ENCODE results near the gene THAP7. TPM values are rescaled to one million over a fixed set of nuclear protein-coding genes. Genes with fewer than 3 reads are reported as not detected.
"Not testable (repeated sequence)": the region's sequence is repeated elsewhere in the genome, so short reads cannot be mapped to it uniquely, and the experiment has no call there.

The THAP7 gene
- 16.0 TPM for polyA plus RNA-seq (2013, experiment 1 of 2; ENCODE audit: insufficient read length)
- 12.2 TPM for polyA plus RNA-seq (2013, experiment 2 of 2; ENCODE audit: insufficient read length)

- DNase-seq = peak; percentile 95
These were observed at the start of gene THAP7 for GRCh38 chr22:21001601-21002325. Gene THAP7, minus strand, starts transcription at chr22:21002118. Its CDS starts 207 bp downstream, at chr22:21001911.

GRCh38 chr22:21051145-21051830 lies 49.4 kb upstream of the THAP7 start:
- DNase-seq = no peak

DNA sequence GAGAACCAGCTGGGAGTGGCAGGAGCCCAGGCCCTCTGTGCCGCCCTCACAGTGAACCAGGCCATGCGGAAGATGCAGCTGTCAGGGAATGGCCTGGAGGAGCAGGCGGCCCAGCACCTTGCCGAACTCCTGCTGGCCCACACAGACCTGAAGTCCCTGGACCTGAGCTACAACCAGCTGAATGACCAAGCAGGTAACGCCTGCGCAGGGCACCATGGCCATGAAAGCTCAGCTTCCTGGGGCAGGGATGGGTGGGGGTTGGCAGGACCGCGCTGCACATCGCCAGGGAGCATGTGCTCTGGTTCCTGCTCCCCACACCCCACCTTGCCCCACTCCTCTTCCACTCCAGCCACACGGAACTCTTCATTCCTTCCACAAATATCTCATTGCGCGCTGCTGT lies 47.0 kb upstream of the THAP7 start:
- DNase-seq = not testable (repeated sequence)

GRCh38 chr22:21048448-21048847 lies 46.5 kb upstream of the THAP7 start:
- DNase-seq = not testable (repeated sequence)

DNA sequence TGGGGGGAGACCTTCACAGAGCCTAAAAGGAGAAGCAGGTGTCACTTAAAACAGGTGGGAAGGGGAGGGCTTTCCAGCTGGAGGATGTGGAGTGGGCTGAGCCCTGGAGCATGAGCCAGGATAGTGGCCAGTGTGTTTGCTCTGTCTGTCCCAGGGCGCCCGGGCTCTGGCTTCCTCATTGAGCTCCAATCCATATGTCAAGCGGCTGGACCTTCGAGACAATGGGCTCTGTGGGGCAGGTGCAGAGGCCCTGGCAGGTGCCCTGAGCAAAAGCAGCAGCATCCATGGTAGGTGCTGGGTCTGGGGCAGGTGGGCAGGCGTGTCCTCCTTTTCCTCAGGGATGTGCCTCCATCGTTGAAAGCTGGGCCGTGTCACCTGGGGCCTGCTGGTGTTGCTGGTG lies 45.8 kb upstream of the THAP7 start:
- no peak for DNase-seq

DNA sequence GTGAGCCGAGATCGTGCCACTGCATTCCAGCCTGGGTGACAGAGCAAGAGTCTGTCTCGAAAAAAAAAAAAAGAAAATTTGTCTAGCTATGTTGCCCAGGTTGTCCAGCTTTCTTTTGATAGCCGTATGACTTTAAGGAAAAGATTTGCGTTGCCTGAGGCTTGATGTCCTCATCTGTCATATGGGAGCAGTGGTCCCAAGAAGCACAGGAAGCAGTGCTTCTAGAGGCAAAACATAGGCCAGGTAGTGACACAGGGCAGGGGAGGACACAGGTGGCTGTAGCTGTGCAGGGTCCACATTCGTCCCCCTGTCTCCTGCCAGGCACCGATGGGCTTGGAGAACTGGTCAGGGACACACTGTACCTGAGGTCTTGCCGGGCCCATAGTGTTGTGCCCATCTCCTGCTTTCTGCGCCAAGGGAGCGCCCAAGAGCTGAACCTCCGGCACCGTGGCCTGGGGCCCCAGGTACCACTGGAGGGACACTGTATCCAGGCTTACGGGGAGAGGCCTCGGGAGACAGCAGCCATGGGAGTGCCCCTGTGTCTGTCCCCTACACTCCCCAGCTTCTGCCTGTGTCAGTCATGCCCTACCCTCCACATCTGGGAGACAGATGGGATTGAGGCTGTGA lies 45.2 kb upstream of the THAP7 start:
- DNase-seq = no peak

DNA sequence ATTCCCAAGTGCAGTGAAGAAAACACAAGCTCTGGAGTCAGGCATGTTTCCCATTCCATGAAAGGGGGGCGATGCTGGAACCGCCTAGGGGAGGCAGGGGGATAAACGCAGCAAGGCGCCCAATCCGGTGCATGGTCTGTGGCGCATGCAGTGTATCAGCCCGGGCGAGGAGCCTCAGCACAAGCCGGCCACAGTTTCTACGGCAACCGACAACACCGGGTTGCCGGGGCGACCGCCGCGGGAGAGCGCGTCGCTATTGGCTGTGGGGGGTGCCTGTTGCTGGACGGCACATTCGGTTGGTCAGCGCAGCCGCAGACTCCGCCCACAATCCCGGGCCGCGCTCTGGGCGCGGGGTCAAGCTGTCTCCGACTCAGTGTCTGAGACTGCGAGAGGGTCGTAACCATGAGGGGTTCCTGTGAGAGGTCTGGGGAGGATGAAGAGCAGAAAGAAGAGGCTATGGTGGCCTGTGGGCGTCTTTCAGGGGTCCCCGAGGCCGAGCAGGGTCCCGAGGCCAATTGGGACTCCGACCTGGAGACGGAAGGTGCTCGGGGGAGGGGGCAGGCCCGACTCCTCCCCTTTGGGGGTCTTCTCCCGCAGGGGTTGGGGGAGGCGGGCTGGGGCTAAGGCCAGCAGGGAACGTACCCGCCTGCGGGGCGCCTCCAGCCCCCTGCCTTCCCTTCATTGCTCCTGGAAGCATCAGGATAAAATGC lies 43.8 kb upstream of the THAP7 start, which contains the start of gene LRRC74B:
Gene LRRC74B (plus strand): TSS at position 362 of the 710 bp plus-strand sequence. CDS start 41 bp downstream, at position 403.
- peak; percentile 92 for DNase-seq

DNA sequence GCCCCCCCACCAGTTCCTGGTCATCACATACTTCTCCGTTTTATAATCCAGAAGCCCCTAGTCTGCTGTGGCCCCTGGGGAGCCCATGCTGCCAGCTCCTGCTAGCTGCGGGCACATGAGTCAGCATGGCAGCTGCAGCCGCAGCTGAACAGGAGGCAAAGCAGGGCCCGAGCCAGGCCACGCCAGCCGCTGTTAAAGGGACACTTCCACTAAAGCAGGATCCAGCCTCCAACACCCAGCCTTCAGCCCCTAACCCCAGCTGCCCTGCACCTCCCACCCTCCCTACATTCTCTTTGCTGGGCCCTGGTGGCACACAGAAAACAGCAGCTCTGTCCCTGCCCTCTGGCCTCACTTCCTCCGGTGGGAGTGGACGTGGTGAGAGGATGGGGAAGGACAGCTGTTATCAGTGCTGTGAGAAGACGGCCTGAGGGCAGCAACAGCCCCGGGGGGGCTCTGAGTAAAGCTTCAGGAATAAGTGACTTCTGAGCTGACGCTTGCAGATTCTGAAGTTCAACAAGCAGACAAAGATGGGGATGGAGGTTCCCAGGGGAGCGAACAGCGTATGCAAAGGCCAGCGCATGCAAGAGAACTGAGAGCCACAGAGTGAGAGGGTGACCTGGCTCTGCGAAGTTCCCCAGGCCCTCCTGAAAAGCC lies 43.1 kb upstream of the THAP7 start:
- DNase-seq = peak; percentile 94

GRCh38 chr22:21043860-21044535 lies 42.1 kb upstream of the THAP7 start:
- DNase-seq = no peak

GRCh38 chr22:21042978-21043859 lies 41.3 kb upstream of the THAP7 start:
- DNase-seq = peak; percentile 56

DNA sequence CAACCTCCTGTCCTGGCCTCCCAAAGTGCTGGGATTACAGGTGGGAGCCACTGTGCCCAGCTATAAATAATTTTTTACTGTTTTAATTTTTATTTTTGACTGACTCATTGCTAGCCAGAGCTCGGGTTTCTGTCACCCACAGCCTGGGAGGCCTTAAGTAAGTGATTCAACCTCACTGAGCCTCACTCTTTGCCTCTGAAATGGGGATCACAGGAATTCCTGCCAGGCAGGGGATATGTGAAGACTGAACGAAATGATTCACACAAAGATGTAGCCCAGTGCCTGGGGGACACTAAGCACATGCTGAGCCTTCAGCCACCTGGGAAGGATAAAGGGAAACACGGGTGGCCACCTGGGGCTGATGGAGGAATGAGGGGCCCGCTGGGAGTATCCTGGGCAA lies 40.0 kb upstream of the THAP7 start:
- peak; percentile 86 for DNase-seq

DNA sequence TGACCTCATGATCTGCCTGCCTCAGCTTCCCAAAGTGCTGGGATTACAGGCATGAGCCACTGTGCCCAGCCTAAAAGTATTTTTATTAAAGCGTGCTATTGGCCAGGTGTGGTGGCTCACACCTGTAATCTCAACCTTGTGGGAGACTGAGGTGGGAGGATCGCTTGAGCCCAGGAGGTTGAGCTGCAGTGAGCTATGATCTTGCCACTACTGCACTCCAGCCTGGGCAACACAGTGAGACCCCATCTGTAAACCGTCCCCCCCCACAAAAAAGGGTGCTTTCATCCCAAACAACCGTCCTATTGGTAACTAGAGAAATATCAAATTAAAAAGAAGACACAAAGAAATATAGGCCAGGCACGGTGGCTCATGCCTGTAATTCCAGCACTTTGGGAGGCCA lies 37.2 kb upstream of the THAP7 start:
- not testable (repeated sequence) for DNase-seq

DNA sequence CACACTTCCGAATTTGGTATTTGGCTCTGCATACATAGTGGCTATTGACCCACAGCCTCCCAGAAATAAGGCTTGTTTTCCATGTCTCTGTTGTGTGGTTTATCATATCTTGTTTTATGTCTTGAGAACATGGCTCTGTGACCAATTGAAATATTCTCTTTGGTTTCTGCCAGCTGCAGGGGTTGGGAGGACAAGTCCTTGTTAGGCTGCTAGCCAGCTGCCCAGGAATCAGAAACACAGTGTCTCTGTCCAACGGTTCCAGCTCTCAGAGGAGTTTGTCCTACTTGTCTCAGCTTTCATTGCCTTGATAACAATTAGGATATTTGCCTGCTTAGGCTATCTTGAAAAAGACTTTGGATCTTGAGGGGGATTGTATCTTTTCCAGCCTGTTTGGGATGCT lies 36.5 kb upstream of the THAP7 start:
- no peak for DNase-seq

DNA sequence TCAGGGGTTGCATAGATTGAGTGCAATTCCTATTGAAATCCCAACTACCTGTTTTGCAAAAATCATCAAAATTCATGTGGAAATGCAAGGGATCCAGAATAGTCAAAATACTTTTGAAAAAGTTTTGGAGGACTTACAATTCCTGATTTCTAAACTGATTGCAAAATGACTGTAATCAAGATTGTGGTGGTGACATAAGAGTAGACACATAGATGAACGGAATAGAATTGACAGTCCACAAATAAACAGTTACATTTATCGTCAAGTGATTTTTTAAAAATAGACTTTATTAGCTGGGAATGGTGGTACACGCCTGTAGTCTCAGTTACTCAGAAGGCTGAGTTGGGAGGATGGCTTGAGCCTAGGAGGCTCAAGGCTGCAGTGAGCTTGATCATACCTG lies 33.1 kb upstream of the THAP7 start:
- no peak for DNase-seq

GRCh38 chr22:21033895-21034294 lies 32.0 kb upstream of the THAP7 start:
- no peak for DNase-seq

DNA sequence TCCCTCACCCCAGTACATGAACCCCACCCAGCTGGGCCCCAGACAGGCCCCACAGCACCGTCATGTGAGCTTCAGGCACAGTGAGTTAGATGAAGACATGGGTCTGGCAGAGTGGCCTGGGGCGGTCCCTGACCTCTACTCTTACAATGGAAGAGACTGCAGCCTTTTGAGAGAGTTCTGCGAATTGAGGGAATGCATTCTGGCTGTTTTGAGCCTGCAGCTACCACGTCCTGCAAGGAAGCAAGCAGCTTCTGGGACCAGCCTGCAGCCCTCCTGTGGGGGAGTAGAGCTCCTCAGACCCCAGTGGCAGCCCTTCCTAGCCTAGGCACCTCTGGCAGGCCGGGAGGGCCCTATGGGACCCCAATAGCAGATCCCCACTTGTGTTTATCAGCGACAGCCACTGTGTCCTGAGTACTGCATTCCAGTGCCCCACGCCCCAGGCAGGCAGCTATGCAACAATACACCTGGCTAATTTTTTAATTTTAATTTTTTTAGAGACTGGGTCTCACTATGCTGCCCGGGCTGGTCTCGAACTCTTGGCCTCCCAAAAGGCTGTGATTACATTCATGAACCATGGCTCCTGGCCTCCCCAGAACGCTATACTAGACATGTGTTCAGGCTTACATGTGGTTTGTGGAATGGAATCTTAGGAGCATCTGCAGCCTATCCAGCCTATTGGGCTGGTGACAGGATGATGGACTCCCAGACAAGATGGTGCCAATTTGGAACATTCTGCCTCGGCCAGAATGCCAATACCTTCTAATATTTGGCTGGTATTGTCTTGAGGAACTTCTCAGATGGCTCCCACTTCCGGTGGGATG lies 31.2 kb upstream of the THAP7 start:
- no peak for DNase-seq

DNA sequence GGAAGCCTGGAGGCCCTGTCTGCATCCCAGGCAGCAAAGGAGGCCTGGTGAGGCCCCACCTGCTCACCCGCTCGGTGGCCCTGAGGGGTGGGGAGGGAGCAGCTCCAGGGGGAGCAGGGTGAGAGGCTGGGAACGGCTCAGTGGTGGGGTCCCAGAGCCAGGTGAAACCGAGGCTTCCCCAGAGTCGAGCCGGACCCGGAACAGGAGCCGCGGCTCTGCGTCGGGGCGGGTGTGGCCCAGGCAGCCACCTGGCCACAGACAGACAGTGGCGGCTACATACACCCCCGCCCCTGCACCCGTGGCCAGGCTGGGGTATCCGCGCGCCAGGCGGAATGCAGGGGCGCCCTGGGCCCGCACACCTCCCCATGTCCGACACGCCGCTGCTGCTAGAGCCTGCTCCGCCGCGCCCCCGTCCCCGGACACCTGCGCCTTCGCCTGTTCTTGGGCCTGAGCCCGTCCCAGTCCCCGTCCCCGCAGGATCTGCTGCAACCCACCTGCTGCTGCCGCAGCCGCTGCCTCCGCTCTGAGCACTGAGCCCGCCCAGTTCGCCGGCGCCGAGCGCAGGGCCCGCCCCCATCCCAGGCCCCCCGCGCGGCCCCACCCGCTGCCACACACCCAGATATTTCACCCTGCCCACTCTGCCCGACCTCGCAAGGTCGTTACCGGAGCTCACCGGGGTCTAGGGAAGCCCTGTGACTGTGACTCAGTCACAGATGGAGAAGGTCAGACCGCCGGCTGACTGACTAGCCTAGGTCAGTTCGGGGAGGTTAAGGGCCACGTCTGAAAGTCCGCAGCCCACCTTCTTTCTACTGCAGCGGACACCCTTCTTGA lies 30.3 kb upstream of the THAP7 start, which contains the start of gene SLC7A4:
Gene SLC7A4 (minus strand): TSS at position 525 of the 831 bp plus-strand sequence. CDS start 749 bp downstream, outside the sequence.
- no peak for DNase-seq

DNA sequence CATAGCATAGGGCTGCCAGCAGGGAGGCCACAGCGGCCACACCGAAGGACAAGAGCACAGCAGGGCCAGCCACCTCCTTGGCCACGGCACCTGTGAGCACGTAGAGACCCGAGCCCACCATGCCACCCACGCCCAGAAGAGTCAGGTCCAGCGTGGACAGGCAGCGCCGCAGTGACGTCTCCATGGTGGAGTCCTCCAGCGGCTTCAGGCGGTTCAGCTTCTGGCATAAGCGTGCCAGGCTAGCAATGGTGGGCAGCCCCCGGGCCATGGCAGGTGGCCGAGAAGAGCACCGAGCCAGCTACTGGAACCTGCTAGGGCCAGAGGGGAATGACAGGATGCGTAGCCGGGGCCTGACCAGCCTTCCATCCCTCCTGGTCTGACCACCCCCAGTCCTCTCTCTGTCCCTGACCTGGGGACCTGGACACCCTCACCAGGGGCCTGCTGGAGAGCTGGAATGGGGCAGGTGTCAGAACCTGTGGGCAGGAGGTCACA lies 29.7 kb upstream of the THAP7 start:
- no peak for DNase-seq

All from fibroblast of skin of back (primary cell).